Endodermal cell (in vitro differentiated cells): ENCODE data around the gene MRTFA. TPM values are rescaled to one million over a fixed set of nuclear protein-coding genes. Genes with fewer than 3 reads are reported as not detected.

Experiments
- DNase-seq: peaks from one replicate; pipeline ENCODE4 v3.0.0-alpha.2; 2017
- H3K27ac ChIP-seq: 2 replicates; pipeline ENCODE4 v1.5.1; 2013; ENCODE audit warnings: mild to moderate bottlenecking, low read depth, low read length, moderate library complexity
- H3K27me3 ChIP-seq: 2 replicates; pipeline ENCODE4 v1.6.1; 2013; ENCODE audit warnings: mild to moderate bottlenecking, low read length, moderate library complexity; ENCODE audit not compliant: insufficient read depth, control insufficient read depth, poor library complexity, severe bottlenecking
- H3K36me3 ChIP-seq: 2 replicates; pipeline ENCODE4 v1.7.0; 2013; ENCODE audit warnings: mild to moderate bottlenecking, low read length, moderate library complexity; ENCODE audit not compliant: control insufficient read depth, insufficient read depth
- H3K4me1 ChIP-seq: one replicate; pipeline ENCODE4 v1.7.0; 2013; ENCODE audit warnings: low read length; ENCODE audit not compliant: control insufficient read depth, insufficient read depth
- H3K4me3 ChIP-seq: 2 replicates; pipeline ENCODE4 v1.5.1; 2013; ENCODE audit warnings: mild to moderate bottlenecking, low read length, moderate library complexity
- H3K9ac ChIP-seq: 2 replicates; pipeline ENCODE4 v1.6.1; 2013; ENCODE audit warnings: mild to moderate bottlenecking, low read length, moderate library complexity; ENCODE audit not compliant: poor library complexity, severe bottlenecking; ENCODE audit errors: extremely low read depth
- H3K9me3 ChIP-seq: 2 replicates; pipeline ENCODE4 v1.6.1; 2013; ENCODE audit warnings: mild to moderate bottlenecking, low read length, moderate library complexity; ENCODE audit not compliant: control insufficient read depth
- H3K27ac Mint-ChIP-seq: 2 replicates; pipeline ENCODE4 v1.8.0; 2020; ENCODE audit warnings: mixed read lengths
- H3K27me3 Mint-ChIP-seq: 2 replicates; pipeline ENCODE4 v1.8.0; 2021; ENCODE audit warnings: mild to moderate bottlenecking, mixed read lengths; ENCODE audit not compliant: insufficient read depth
- H3K36me3 Mint-ChIP-seq: 2 replicates; pipeline ENCODE4 v1.8.0; 2020; ENCODE audit warnings: low read depth, mixed read lengths
- H3K4me1 Mint-ChIP-seq: 2 replicates; pipeline ENCODE4 v1.8.0; 2020; ENCODE audit warnings: mixed read lengths
- H3K4me3 Mint-ChIP-seq: 2 replicates; pipeline ENCODE4 v1.8.0; 2020; ENCODE audit warnings: mild to moderate bottlenecking, moderate library complexity, mixed read lengths
- H3K9me3 Mint-ChIP-seq: 2 replicates; pipeline ENCODE4 v1.8.0; 2020; ENCODE audit warnings: mild to moderate bottlenecking, mixed read lengths
- WGBS, 2 experiments: methylation state at CpG; one replicate each; pipeline versions ENCODE4 v1.1.5 to v1.1.7; 2013; ENCODE audit warnings: missing lambda C conversion rate in 2 of 2, mixed read lengths in 1 of 2; ENCODE audit not compliant: insufficient coverage in 1 of 2, insufficient read length in 1 of 2; 5-methylcytosine and 5-hydroxymethylcytosine counted together
- total RNA-seq, 2 donors: library from RNA; stranded (reverse); fragmentation: NEBNext Ultra II Directional in 1 of 2; extraction: Animal tissue kit (Norgen Biotek cat#: 25700) in 1 of 2; gene quantifications; 2 replicates in 1 of 2; 3 replicates in 1 of 2; pipeline ENCODE4 v1.2.1, GENCODE V29; 2021
- TF ChIP-seq, protein P1 (sequence below): fragments of 200-600 bp; sonication (generic); conservative IDR thresholded peaks from 2 replicates; pipeline ENCODE4 v1.5.0; 2021; ENCODE audit warnings: antibody characterized with exemption, mild to moderate bottlenecking

Gene MRTFA
- total RNA-seq, 2 donors from 2014 or later = 43.3 to 44.7 TPM

DNA sequence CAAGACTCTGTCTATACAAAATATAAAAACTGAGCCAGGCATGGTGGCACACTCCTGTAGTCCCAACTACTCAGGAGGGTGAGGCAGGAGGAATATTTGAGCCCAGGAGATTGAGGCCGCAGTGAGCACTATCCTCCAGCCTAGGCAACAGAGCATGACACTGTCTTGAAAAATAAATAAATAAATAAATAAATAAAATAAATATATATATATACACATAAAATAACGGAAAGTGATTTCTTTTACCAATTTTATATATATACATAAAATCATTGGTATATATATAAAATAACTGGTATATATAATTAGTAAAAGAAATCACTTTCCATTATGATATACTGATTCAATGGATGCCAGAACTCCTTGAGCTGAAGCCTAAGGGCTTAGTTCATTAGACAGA is 91.8 kb downstream of the MRTFA start:
- no peaks in the 10 kb centered on the region for H3K27me3 Mint-ChIP-seq
- H3K4me3 Mint-ChIP-seq = no peak overlapping the region
- no peak overlapping the region for H3K9ac ChIP-seq
- no peak overlapping the region for H3K4me3 ChIP-seq
- TF ChIP-seq, protein P1, sequence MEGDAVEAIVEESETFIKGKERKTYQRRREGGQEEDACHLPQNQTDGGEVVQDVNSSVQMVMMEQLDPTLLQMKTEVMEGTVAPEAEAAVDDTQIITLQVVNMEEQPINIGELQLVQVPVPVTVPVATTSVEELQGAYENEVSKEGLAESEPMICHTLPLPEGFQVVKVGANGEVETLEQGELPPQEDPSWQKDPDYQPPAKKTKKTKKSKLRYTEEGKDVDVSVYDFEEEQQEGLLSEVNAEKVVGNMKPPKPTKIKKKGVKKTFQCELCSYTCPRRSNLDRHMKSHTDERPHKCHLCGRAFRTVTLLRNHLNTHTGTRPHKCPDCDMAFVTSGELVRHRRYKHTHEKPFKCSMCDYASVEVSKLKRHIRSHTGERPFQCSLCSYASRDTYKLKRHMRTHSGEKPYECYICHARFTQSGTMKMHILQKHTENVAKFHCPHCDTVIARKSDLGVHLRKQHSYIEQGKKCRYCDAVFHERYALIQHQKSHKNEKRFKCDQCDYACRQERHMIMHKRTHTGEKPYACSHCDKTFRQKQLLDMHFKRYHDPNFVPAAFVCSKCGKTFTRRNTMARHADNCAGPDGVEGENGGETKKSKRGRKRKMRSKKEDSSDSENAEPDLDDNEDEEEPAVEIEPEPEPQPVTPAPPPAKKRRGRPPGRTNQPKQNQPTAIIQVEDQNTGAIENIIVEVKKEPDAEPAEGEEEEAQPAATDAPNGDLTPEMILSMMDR = no peak
- H3K36me3 ChIP-seq = peaks cover 7% of the 10 kb centered on the region
- H3K9me3 Mint-ChIP-seq = no peaks in the 10 kb centered on the region
- no peaks in the 10 kb centered on the region for H3K27me3 ChIP-seq
- H3K36me3 Mint-ChIP-seq = peaks cover 23% of the 10 kb centered on the region
- no peak overlapping the region for H3K27ac Mint-ChIP-seq
- H3K4me1 ChIP-seq = no peaks in the 10 kb centered on the region
- H3K4me1 Mint-ChIP-seq = peaks cover 2% of the 10 kb centered on the region
- DNase-seq = no peak
- WGBS, 2 experiments = 100% methylated on average over 1 of the region's 2 CpGs; no CpG with 5 or more reads in 1 of the 2 experiments
- H3K9me3 ChIP-seq = no peaks in the 10 kb centered on the region
- H3K27ac ChIP-seq = no peak overlapping the region

DNA sequence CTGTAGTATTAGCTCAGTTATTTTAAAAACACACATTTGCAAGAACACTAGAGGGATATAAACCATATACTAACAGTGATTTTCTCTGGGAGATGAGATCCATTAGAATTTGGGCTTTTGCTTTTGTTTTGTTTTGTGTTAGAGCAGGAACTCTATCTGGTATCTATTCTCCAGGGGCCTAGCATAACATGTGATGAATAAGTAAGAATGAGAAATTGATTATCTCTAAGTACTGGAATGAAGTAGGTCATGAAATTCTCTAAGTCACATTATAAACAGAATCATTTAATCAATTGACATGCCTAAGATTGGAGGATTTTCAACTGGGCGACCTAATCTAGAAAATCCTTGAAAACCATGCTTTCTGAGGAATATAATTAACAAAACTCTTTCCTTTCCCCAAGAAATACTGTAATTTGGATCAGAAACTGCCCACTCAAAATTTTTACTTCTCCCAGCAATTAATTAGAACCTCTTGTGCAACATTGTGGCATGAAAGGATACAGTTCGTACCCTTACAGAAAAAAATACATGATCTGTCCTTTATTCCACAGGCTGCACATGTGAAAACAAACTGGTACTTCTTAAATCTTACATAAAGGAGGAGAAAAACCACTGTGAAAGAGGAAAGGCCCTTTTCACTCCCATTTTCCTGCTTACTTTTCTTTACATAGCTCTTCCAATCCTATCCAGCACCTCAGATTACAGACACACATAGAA is 93.5 kb downstream of the MRTFA start:
- Histone ChIP-seq H3K4me1 (no peaks in the 10 kb centered on the region), H3K27ac (no peak overlapping the region), H3K36me3 (no peaks in the 10 kb centered on the region), H3K4me3 (no peak overlapping the region), H3K9me3 (no peaks in the 10 kb centered on the region), H3K27me3 (no peaks in the 10 kb centered on the region), H3K9ac (no peak overlapping the region)
- Mint-ChIP-seq H3K36me3 (peaks cover 18% of the 10 kb centered on the region), H3K4me1 (peaks cover 2% of the 10 kb centered on the region), H3K27ac (no peak overlapping the region), H3K4me3 (no peak overlapping the region), H3K27me3 (no peaks in the 10 kb centered on the region), H3K9me3 (peaks cover 4% of the 10 kb centered on the region)
- TF ChIP-seq, protein P1 = no peak
- no peak for DNase-seq
- whole genome bisulfite sequencing, 2 experiments = 87 to 94% methylated on average over 2 of the region's 2 CpGs

DNA sequence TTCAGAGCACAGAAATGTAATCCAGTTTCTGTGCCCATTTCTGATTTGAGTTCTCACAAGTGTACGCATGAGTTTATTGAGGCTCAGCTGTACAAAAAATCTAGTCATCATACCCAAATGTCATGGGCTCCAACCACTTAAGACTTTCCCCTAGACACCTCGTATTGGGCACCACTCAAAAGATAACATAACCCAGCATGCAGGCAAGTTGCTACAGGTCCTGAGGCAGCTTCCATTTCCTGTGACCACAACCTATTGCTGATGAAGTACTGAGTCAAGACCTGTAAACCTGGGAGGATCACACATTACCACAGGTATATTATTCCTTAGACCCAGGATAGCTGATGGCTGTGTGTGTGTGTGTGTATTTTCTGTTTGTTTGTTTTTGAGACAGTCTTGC is 95.2 kb downstream of the MRTFA start:
- Histone ChIP-seq H3K27me3 (no peaks in the 10 kb centered on the region), H3K4me1 (no peaks in the 10 kb centered on the region), H3K36me3 (no peaks in the 10 kb centered on the region), H3K9me3 (no peaks in the 10 kb centered on the region), H3K4me3 (no peak overlapping the region), H3K9ac (no peak overlapping the region), H3K27ac (no peak overlapping the region)
- DNase-seq = no peak
- TF ChIP-seq, protein P1 = no peak
- Mint-ChIP-seq H3K27me3 (no peaks in the 10 kb centered on the region), H3K4me3 (no peak overlapping the region), H3K36me3 (peaks cover 6% of the 10 kb centered on the region), H3K4me1 (no peaks in the 10 kb centered on the region), H3K27ac (peak overlapping the region; percentile 13), H3K9me3 (peaks cover 4% of the 10 kb centered on the region)
- WGBS, 2 experiments = 92 to 100% methylated on average over 1 to 2 of the region's 2 CpGs
